WTC11 (cell line): ENCODE data around the gene RASL12. TPM values are rescaled to one million over a fixed set of nuclear protein-coding genes. Genes with fewer than 3 reads are reported as not detected.

ENCODE experiments used
- ATAC-seq: fragments of 200-7000 bp; cut with Tn5 transposase; 2 replicates; pipeline ENCODE4 v1.10.0; 2021; ENCODE audit warnings: mild to moderate bottlenecking, moderate library complexity
- CTCF ChIA-PET: fragments of 300-600 bp; sonication (Branson Sonifier 250); formaldehyde crosslinking; loops from one replicate; lab custom pipeline; 2021; ENCODE audit warnings: antibody characterized with exemption; lab: Charles Lee
- POLR2A ChIA-PET: fragments of 350-600 bp; sonication (Branson Sonifier 250); formaldehyde crosslinking; loops from one replicate; lab custom pipeline; 2021; ENCODE audit warnings: antibody characterized with exemption; lab: Charles Lee
- DNase-seq: peaks from one replicate; pipeline ENCODE4 v3.0.0; 2021; ENCODE audit warnings: low spot score
- H3K27ac Mint-ChIP-seq: 2 replicates; pipeline ENCODE4 v1.8.0; 2021; ENCODE audit warnings: mixed read lengths
- H3K27me3 Mint-ChIP-seq: 2 replicates; pipeline ENCODE4 v1.8.0; 2021; ENCODE audit warnings: low read depth, mild to moderate bottlenecking, moderate library complexity, mixed read lengths
- H3K36me3 Mint-ChIP-seq: 2 replicates; pipeline ENCODE4 v1.8.0; 2021; ENCODE audit warnings: mixed read lengths
- H3K4me1 Mint-ChIP-seq: 2 replicates; pipeline ENCODE4 v1.8.0; 2022; ENCODE audit warnings: mixed read lengths
- H3K4me3 Mint-ChIP-seq: 2 replicates; pipeline ENCODE4 v1.8.0; 2021; ENCODE audit warnings: mild to moderate bottlenecking, moderate library complexity, mixed read lengths
- H3K9me3 Mint-ChIP-seq: 2 replicates; pipeline ENCODE4 v1.8.0; 2021; ENCODE audit warnings: mixed read lengths
- ARID4B ChIP-seq: sonication (generic); formaldehyde crosslinking; IDR thresholded peaks from 2 replicates; pipeline ENCODE4 v1.8.0; 2023; ENCODE audit warnings: missing genetic modification reagents, mild to moderate bottlenecking, borderline replicate concordance
- ATF1 ChIP-seq: sonication (generic); formaldehyde crosslinking; IDR thresholded peaks from 2 replicates; pipeline ENCODE4 v1.8.1; 2023; ENCODE audit warnings: mild to moderate bottlenecking, moderate library complexity, missing genetic modification reagents
- CREB1 ChIP-seq: sonication (generic); formaldehyde crosslinking; IDR thresholded peaks from 2 replicates; pipeline ENCODE4 v1.8.0; 2023; ENCODE audit warnings: mild to moderate bottlenecking, missing genetic modification reagents
- EMX1 ChIP-seq: fragments of 250-450 bp; sonication (Bioruptor Pico); IDR thresholded peaks from 2 replicates; pipeline ENCODE4 v1.8.0; 2021; ENCODE audit warnings: mild to moderate bottlenecking
- GABPB1 ChIP-seq: sonication (generic); formaldehyde crosslinking; IDR thresholded peaks from 2 replicates; pipeline ENCODE4 v1.8.1; 2023; ENCODE audit warnings: mild to moderate bottlenecking, missing genetic modification reagents
- HMGA2 ChIP-seq: fragments of 250-450 bp; sonication (Bioruptor Pico); IDR thresholded peaks from 2 replicates; pipeline ENCODE4 v1.4.0; 2021; ENCODE audit warnings: mild to moderate bottlenecking, moderate library complexity
- NR2C2 ChIP-seq: sonication (generic); formaldehyde crosslinking; IDR thresholded peaks from 2 replicates; pipeline ENCODE4 v1.8.0; 2022; ENCODE audit warnings: mild to moderate bottlenecking, missing genetic modification reagents
- NR3C1 ChIP-seq: sonication (generic); formaldehyde crosslinking; conservative IDR thresholded peaks from 2 replicates; pipeline ENCODE4 v1.8.1; 2023; ENCODE audit warnings: low read depth, mild to moderate bottlenecking, missing genetic modification reagents
- SP1 ChIP-seq: sonication (generic); formaldehyde crosslinking; conservative IDR thresholded peaks from 2 replicates; pipeline ENCODE4 v1.8.1; 2022; ENCODE audit warnings: missing genetic modification reagents
- ZBTB21 ChIP-seq: sonication (generic); formaldehyde crosslinking; IDR thresholded peaks from 2 replicates; pipeline ENCODE4 v1.8.1; 2023; ENCODE audit warnings: mild to moderate bottlenecking, missing genetic modification reagents, borderline replicate concordance
- ZNF121 ChIP-seq: sonication (generic); formaldehyde crosslinking; IDR thresholded peaks from 2 replicates; pipeline ENCODE4 v1.8.0; 2023; ENCODE audit warnings: missing genetic modification reagents
- ZNF263 ChIP-seq: sonication (generic); formaldehyde crosslinking; IDR thresholded peaks from 2 replicates; pipeline ENCODE4 v1.8.1; 2022; ENCODE audit warnings: low read depth, mild to moderate bottlenecking, moderate library complexity, missing genetic modification reagents
- ZSCAN18 ChIP-seq: fragments of 250-450 bp; sonication (Bioruptor Pico); IDR thresholded peaks from 2 replicates; pipeline ENCODE4 v2.1.2; 2022; ENCODE audit warnings: mild to moderate bottlenecking, moderate library complexity
- total RNA-seq: library from RNA; stranded (reverse); gene quantifications from 3 replicates; pipeline ENCODE4 v1.2.3, GENCODE V29; 2021
- TF ChIP-seq, protein P1 (sequence below): fragments of 200-600 bp; IDR thresholded peaks from 2 replicates; pipeline ENCODE4 v1.8.0; 2022; ENCODE audit warnings: antibody characterized with exemption
- TF ChIP-seq, protein P2 (sequence below): sonication (generic); formaldehyde crosslinking; IDR thresholded peaks from 2 replicates; pipeline ENCODE4 v1.8.0; 2022; ENCODE audit warnings: missing genetic modification reagents

Gene RASL12
- total RNA-seq, 1 experiment from 2014 or later, result 5.6 TPM

- DNase-seq (no peak), ATAC-seq (no peak)
- peak overlapping the region; percentile 31; the same call in 1 of the 2 replicates for H3K27ac Mint-ChIP-seq
- no peaks in the 10 kb centered on the region for H3K27me3 Mint-ChIP-seq
- TF ChIP-seq, protein P1, sequence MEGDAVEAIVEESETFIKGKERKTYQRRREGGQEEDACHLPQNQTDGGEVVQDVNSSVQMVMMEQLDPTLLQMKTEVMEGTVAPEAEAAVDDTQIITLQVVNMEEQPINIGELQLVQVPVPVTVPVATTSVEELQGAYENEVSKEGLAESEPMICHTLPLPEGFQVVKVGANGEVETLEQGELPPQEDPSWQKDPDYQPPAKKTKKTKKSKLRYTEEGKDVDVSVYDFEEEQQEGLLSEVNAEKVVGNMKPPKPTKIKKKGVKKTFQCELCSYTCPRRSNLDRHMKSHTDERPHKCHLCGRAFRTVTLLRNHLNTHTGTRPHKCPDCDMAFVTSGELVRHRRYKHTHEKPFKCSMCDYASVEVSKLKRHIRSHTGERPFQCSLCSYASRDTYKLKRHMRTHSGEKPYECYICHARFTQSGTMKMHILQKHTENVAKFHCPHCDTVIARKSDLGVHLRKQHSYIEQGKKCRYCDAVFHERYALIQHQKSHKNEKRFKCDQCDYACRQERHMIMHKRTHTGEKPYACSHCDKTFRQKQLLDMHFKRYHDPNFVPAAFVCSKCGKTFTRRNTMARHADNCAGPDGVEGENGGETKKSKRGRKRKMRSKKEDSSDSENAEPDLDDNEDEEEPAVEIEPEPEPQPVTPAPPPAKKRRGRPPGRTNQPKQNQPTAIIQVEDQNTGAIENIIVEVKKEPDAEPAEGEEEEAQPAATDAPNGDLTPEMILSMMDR, result no peak
- peak; percentile 59 for TF ChIP-seq GABPB1 (CRISPR knock-in tag)
- H3K4me1 Mint-ChIP-seq, result no peaks in the 10 kb centered on the region
- ChIA-PET CTCF (interaction anchor here (3.6 to 20.3 kb wide), 4 partner anchors 9 to 45 kb away, joined by 33 to 292 read pairs (median 122); partner anchors contain the start of genes KBTBD13 and RASL12), POLR2A (no interaction called here)
- no peak overlapping the region for H3K4me3 Mint-ChIP-seq
- peaks cover 8% of the 10 kb centered on the region for H3K9me3 Mint-ChIP-seq
- H3K36me3 Mint-ChIP-seq, result no peaks in the 10 kb centered on the region
Measured at GRCh38 chr15:65056868-65057548, 10.8 kb downstream of the RASL12 start.

- Mint-ChIP-seq H3K27ac (no peak overlapping the region), H3K36me3 (no peaks in the 10 kb centered on the region), H3K9me3 (peaks cover 8% of the 10 kb centered on the region), H3K27me3 (no peaks in the 10 kb centered on the region), H3K4me1 (no peaks in the 10 kb centered on the region), H3K4me3 (no peak overlapping the region)
- POLR2A ChIA-PET, result no interaction called here
- CTCF ChIA-PET, result interaction anchor here (3.6 to 20.3 kb wide), 4 partner anchors 10 to 45 kb away, joined by 33 to 292 read pairs (median 122); partner anchors contain the start of genes KBTBD13 and RASL12
- no peak for DNase-seq
- no peak for ATAC-seq
- TF ChIP-seq NR3C1 (CRISPR knock-in tag) (no peak), EMX1 (CRISPR knock-in tag) (no peak), NR2C2 (CRISPR knock-in tag) (no peak), SP1 (CRISPR knock-in tag) (no peak), ATF1 (CRISPR knock-in tag) (no peak), CREB1 (no peak), ZSCAN18 (CRISPR knock-in tag) (no peak), ZNF263 (no peak), ZNF121 (CRISPR knock-in tag) (no peak), ARID4B (CRISPR knock-in tag) (no peak), HMGA2 (CRISPR knock-in tag) (no peak), ZBTB21 (CRISPR knock-in tag) (no peak)
- TF ChIP-seq, protein P2, sequence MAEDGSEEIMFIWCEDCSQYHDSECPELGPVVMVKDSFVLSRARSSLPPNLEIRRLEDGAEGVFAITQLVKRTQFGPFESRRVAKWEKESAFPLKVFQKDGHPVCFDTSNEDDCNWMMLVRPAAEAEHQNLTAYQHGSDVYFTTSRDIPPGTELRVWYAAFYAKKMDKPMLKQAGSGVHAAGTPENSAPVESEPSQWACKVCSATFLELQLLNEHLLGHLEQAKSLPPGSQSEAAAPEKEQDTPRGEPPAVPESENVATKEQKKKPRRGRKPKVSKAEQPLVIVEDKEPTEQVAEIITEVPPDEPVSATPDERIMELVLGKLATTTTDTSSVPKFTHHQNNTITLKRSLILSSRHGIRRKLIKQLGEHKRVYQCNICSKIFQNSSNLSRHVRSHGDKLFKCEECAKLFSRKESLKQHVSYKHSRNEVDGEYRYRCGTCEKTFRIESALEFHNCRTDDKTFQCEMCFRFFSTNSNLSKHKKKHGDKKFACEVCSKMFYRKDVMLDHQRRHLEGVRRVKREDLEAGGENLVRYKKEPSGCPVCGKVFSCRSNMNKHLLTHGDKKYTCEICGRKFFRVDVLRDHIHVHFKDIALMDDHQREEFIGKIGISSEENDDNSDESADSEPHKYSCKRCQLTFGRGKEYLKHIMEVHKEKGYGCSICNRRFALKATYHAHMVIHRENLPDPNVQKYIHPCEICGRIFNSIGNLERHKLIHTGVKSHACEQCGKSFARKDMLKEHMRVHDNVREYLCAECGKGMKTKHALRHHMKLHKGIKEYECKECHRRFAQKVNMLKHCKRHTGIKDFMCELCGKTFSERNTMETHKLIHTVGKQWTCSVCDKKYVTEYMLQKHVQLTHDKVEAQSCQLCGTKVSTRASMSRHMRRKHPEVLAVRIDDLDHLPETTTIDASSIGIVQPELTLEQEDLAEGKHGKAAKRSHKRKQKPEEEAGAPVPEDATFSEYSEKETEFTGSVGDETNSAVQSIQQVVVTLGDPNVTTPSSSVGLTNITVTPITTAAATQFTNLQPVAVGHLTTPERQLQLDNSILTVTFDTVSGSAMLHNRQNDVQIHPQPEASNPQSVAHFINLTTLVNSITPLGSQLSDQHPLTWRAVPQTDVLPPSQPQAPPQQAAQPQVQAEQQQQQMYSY, result no peak
Measured at GRCh38 chr15:65056106-65056505, 11.7 kb downstream of the RASL12 start.
